Panc1 (cell line): ENCODE data around the gene TOB1.

ENCODE experiments used
- CTCF ChIP-seq: fragments of 450-650 bp; IDR thresholded peaks from 2 replicates; pipeline ENCODE4 v1.5.1; 2017; ENCODE audit warnings: mild to moderate bottlenecking
- TCF7L2 ChIP-seq: IDR thresholded peaks from 2 replicates; pipeline ENCODE4 v1.6.1; 2011; ENCODE audit warnings: mild to moderate bottlenecking, low read depth, low read length, inconsistent platforms

- TF ChIP-seq TCF7L2 (no peak), CTCF (no peak)
Measured at GRCh38 chr17:50825188-50825587, 41.0 kb downstream of the TOB1 start.
